GM12873 (cell line): ENCODE data around the gene GAS7.

Source experiments
- CTCF ChIP-seq: IDR thresholded peaks from 2 replicates; pipeline ENCODE4 v1.5.1; 2012; ENCODE audit warnings: low read depth, mild to moderate bottlenecking, moderate library complexity, low read length, control low read depth; ENCODE audit not compliant: insufficient read depth; ENCODE audit errors: missing control alignments

Gene GAS7

GRCh38 chr17:10198509-10199249 lies at the start of gene GAS7:
TSS of gene GAS7 (minus strand) at chr17:10198606.
- no peak for TF ChIP-seq CTCF

DNA sequence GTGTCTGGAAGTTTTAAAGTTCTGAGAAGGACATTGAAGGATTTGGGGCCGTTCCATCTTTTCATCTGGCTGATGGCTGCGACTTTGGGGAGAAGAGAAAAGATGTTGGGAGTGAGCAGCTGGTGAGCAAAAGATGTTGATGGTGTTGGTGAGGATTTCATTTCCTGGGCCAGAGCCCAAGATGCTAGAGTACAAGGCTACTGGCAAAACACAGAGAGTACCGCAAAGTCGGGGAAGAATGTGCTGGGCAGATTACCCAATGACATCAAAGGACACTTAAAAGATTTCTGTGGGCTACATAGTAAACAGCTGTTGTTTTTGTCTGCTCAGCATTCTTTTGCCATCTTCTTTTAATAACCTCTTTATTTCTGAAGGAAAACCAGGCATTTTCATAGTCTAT lies 49.4 kb upstream of the GAS7 start:
- TF ChIP-seq CTCF: no peak

DNA sequence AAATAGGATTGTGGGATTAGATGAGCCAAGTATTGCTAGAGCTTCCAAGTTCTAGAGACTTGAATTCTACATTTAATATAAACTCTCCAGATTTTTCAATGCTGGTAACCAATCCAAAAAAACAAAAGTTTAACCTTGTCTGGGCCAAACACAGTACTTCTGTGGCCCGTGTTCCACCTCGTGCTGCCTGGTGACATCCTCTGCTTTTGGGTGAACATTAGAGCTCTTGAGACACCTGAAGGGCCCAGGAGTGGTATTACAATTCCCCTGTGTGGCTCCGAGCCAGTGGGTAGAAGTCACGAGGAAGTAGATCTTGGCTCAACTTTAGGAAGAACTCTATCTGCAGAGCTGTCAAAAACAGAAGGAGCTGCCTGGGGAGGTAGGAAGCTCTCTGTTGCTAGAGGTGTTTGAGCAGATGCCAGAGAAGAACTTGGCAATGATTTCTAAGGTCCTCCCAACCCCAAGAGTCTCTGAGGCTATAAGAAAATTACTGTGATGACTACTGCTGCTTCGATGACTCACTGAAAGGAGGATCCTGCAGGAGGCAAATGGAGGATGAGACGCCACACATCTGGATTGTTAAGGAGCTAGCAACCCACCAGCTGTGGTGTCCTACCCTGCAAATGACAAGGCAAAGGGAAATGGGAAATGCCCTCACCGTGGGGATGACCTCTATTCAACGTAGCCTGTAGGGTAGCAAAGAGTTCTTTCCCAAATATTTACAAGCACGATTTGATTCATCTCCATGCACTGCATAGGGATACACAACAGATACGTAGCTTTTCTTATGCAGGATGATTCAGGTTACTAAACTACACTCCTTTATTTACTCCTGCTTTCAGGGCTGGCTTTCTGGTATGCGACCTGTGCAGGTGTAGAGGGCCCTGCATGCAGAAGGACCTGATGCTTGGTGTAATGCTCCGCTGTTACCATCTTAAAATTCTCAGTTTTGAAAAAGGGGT lies 45.8 kb upstream of the GAS7 start:
- TF ChIP-seq CTCF: no peak

DNA sequence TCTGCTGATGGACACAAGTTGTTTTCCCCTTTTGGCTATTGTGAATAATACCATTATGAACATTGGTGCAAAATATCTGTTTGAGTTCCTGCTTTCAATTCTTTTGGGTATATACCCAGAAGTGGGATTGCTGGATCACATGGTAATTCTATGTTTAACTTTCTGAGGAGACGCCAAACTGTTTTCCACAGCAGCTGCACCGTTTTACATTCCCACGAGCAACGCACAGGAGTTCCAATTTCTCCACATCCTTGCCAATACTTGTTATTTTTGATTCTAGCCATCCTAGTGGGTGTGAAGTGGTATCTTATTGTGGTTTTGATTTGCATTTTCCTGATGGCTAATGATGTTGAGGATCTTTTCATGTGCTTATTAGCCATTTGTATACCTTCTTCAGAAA lies 43.4 kb upstream of the GAS7 start:
- no peak for TF ChIP-seq CTCF

- TF ChIP-seq CTCF: no peak
Observed at GRCh38 chr17:10238661-10239060, 40.3 kb upstream of the GAS7 start.

DNA sequence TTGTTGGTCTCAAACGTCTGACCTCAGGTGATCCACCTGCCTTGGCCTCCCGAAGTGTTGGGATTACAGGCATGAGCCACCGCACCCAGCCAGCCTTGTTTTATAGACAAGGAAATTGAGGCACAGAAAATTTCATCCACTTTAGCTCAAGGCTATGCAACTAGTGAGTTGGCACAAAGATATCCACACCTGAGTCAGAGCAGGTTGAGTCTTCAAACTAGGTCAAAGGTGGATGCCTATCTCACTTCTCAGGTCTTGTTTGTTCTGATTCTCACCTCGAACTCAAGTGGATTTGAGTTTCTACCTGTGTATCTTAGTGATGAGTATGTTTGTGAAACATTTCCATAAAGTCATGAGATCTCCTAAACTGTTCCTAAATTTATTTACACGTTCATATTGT lies 35.6 kb upstream of the GAS7 start:
- no peak for TF ChIP-seq CTCF

GRCh38 chr17:10233161-10233560 lies 34.8 kb upstream of the GAS7 start:
- no peak for TF ChIP-seq CTCF
